Measurements from ENCODE around the gene LGMN.
"Not testable (repeated sequence)": the region's sequence is repeated elsewhere in the genome, so short reads cannot be mapped to it uniquely, and the experiment has no call there.

Gene LGMN

GRCh38 chr14:92760524-92760805 lies 12.0 kb upstream of the LGMN start:
- no peak for DNase-seq (ENCODE audit: low spot score)

GRCh38 chr14:92759679-92760523 lies 11.5 kb upstream of the LGMN start:
- DNase-seq (ENCODE audit: low spot score): no peak

- no peak for DNase-seq (ENCODE audit: low spot score)
Measured at GRCh38 chr14:92759300-92759678, 10.9 kb upstream of the LGMN start.

- DNase-seq (ENCODE audit: low spot score): no peak
Measured at GRCh38 chr14:92756446-92756845, 8.0 kb upstream of the LGMN start.

- DNase-seq (ENCODE audit: low spot score): no peak
Measured at GRCh38 chr14:92755495-92755894, 7.1 kb upstream of the LGMN start.

- no peak for DNase-seq (ENCODE audit: low spot score)
Measured at GRCh38 chr14:92754966-92755365, 6.5 kb upstream of the LGMN start.

GRCh38 chr14:92753250-92753649 lies 4.8 kb upstream of the LGMN start:
- DNase-seq (ENCODE audit: low spot score): no peak

- no peak for DNase-seq (ENCODE audit: low spot score)
Measured at GRCh38 chr14:92751819-92752218, 3.4 kb upstream of the LGMN start.

GRCh38 chr14:92750994-92751400 lies 2.6 kb upstream of the LGMN start:
- no peak for DNase-seq (ENCODE audit: low spot score)

GRCh38 chr14:92750222-92750728 lies 1.8 kb upstream of the LGMN start:
- not testable (repeated sequence) for DNase-seq (ENCODE audit: low spot score)

GRCh38 chr14:92747701-92748258 lies 647 bp downstream of the LGMN start:
- peak; percentile 23 for DNase-seq (ENCODE audit: low spot score)

GRCh38 chr14:92744198-92744597 lies 4.2 kb downstream of the LGMN start:
- no peak for DNase-seq (ENCODE audit: low spot score)

- DNase-seq (ENCODE audit: low spot score): no peak
Measured at GRCh38 chr14:92740440-92740839, 8.0 kb downstream of the LGMN start.

GRCh38 chr14:92737619-92738188 lies 10.7 kb downstream of the LGMN start:
- DNase-seq (ENCODE audit: low spot score): no peak

- no peak for DNase-seq (ENCODE audit: low spot score)
Measured at GRCh38 chr14:92737206-92737605, 11.2 kb downstream of the LGMN start.

- DNase-seq (ENCODE audit: low spot score): no peak
Measured at GRCh38 chr14:92735344-92735743, 13.1 kb downstream of the LGMN start.

GRCh38 chr14:92734618-92735017 lies 13.8 kb downstream of the LGMN start:
- no peak for DNase-seq (ENCODE audit: low spot score)

GRCh38 chr14:92733007-92733406 lies 15.4 kb downstream of the LGMN start:
- DNase-seq (ENCODE audit: low spot score): no peak

- no peak for DNase-seq (ENCODE audit: low spot score)
Measured at GRCh38 chr14:92731622-92732115, 16.8 kb downstream of the LGMN start.

- DNase-seq (ENCODE audit: low spot score): no peak
Measured at GRCh38 chr14:92729634-92730358, 18.6 kb downstream of the LGMN start.

- DNase-seq (ENCODE audit: low spot score): no peak
Measured at GRCh38 chr14:92728759-92729364, 19.6 kb downstream of the LGMN start.

GRCh38 chr14:92726933-92727262 lies 21.5 kb downstream of the LGMN start:
- no peak for DNase-seq (ENCODE audit: low spot score)

All from globus pallidus (tissue), 1 donor.